GM12892 (cell line): ENCODE data around the gene COX7A2L.

Experiments used
- POLR2AphosphoS5 ChIP-seq: IDR thresholded peaks from 2 replicates; pipeline ENCODE4 v1.6.1; 2011; ENCODE audit warnings: low read depth, low read length, control low read depth
- TAF1 ChIP-seq: IDR thresholded peaks from 2 replicates; pipeline ENCODE4 v1.6.1; 2011; ENCODE audit warnings: low read depth, mild to moderate bottlenecking, control low read depth, low read length, borderline replicate concordance

DNA sequence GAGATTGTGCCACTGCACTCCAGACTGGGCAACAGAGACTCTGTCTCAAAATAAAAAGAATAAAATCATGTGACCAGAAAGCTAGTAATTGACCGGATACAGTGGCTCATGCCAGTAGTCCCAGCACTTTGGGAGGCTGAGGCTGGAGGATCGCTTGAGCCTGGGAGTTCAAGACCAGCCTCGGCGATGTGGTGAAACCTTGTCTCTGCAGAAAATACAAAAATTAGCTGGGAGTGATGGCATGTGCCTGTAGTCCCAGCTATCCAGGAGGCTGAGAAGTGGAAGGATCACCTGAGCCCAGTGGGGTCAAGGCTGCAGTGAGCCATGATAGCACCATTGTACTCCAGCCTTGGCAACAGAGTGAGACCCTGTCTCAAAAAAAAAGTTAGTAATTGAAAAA, 36.8 kb downstream of the COX7A2L start:
- TF ChIP-seq POLR2AphosphoS5: no peak
- no peak for TF ChIP-seq TAF1
